GM12878 (cell line): Measurements from ENCODE around the gene TMEM209. TPM values are rescaled to one million over a fixed set of nuclear protein-coding genes. Genes with fewer than 3 reads are reported as not detected.

ENCODE experiments used
- ATAC-seq: fragments of 200-7000 bp; cut with Tn5 transposase; 3 replicates; pipeline ENCODE4 v1.9.1; 2020; ENCODE audit warnings: mild to moderate bottlenecking, moderate library complexity
- BruUV-seq: library from RNA; stranded (reverse); fragments of 400-500 nt; replicated peaks from 2 replicates; lab custom pipeline; 2021; lab: Mats Ljungman, UMichigan
- CTCF ChIA-PET: fragments of 300-600 bp; sonication (Branson Sonifier 250); formaldehyde crosslinking; extraction: SDS; loops from one replicate; lab custom pipeline; 2021; ENCODE audit warnings: inconsistent platforms; lab: Yijun Ruan, JAX
- POLR2A ChIA-PET: fragments of 350-600 bp; formaldehyde crosslinking; extraction: SDS; loops from one replicate; lab custom pipeline; 2021; ENCODE audit warnings: inconsistent platforms; lab: Charles Lee
- RAD21 ChIA-PET: fragments of 300-600 bp; sonication (Branson Sonifier 250); formaldehyde crosslinking; loops from one replicate; lab custom pipeline; 2023; ENCODE audit warnings: antibody characterized with exemption; ENCODE audit not compliant: unreplicated experiment; lab: Charles Lee
- SMC1A ChIA-PET: fragments of 300-600 bp; sonication (Branson Sonifier 250); formaldehyde crosslinking; loops from one replicate; lab custom pipeline; 2023; ENCODE audit not compliant: unreplicated experiment, uncharacterized antibody; lab: Charles Lee
- DNase-seq: peaks from one replicate; pipeline ENCODE4 v3.0.0-alpha.2; 2011; ENCODE audit warnings: low read depth, low spot score
- FAIRE-seq: peaks from 3 replicates; lab custom pipeline; 2011; peaks lifted over from hg19 to GRCh38; lab: Jason Lieb, UNC
- H2AFZ ChIP-seq: 2 replicates; pipeline ENCODE4 v1.6.0; 2011; ENCODE audit warnings: low read depth, low read length, control low read depth; ENCODE audit not compliant: control insufficient read depth
- H3K27ac ChIP-seq: 2 replicates; pipeline ENCODE4 v1.5.1; 2011; ENCODE audit warnings: control low read depth; ENCODE audit not compliant: control insufficient read depth, insufficient read depth
- H3K27me3 ChIP-seq, 2 experiments: replicated peaks in 1 of 2; 2 replicates each; pipeline versions ENCODE4 v1.6.0 to v1.6.1; 2011; ENCODE audit warnings: low read length in 1 of 2; ENCODE audit not compliant: control insufficient read depth in 2 of 2, insufficient read depth in 2 of 2
- H3K36me3 ChIP-seq, 2 experiments: 2 replicates each; pipeline ENCODE4 v1.5.1; 2011; ENCODE audit warnings: low read length in 1 of 2; ENCODE audit not compliant: control insufficient read depth in 2 of 2, insufficient read depth in 2 of 2
- H3K4me1 ChIP-seq: 2 replicates; pipeline ENCODE4 v1.6.1; 2011; ENCODE audit warnings: mild to moderate bottlenecking, low read length, moderate library complexity, mixed read lengths; ENCODE audit not compliant: control insufficient read depth, insufficient read depth
- H3K4me2 ChIP-seq: 2 replicates; pipeline ENCODE4 v1.6.0; 2011; ENCODE audit warnings: control low read depth; ENCODE audit not compliant: control insufficient read depth, insufficient read depth
- H3K4me3 ChIP-seq: fragments of 200-600 bp; sonication (generic); 2 replicates; pipeline ENCODE4 v1.5.1; 2016
- H3K79me2 ChIP-seq: 2 replicates; pipeline ENCODE4 v1.6.0; 2011; ENCODE audit warnings: low read length; ENCODE audit not compliant: control insufficient read depth, insufficient read depth
- H3K9ac ChIP-seq: 2 replicates; pipeline ENCODE4 v1.8.0; 2011; ENCODE audit warnings: low read length, control low read depth, mixed read lengths; ENCODE audit not compliant: control insufficient read depth, insufficient read depth
- H3K9me3 ChIP-seq: replicated peaks from 3 replicates; pipeline ENCODE4 v1.5.1; 2011; ENCODE audit warnings: mild to moderate bottlenecking, low read length; ENCODE audit not compliant: control insufficient read depth, insufficient read depth
- H4K20me1 ChIP-seq: 2 replicates; pipeline ENCODE4 v1.6.0; 2011; ENCODE audit not compliant: control insufficient read depth, insufficient read depth
- BMI1 ChIP-seq: fragments of 450-650 bp; IDR thresholded peaks from 2 replicates; pipeline ENCODE4 v1.6.1; 2016; ENCODE audit warnings: mild to moderate bottlenecking, moderate library complexity, borderline replicate concordance
- CHD4 ChIP-seq: fragments of 200-600 bp; sonication (generic); IDR thresholded peaks from 2 replicates; pipeline ENCODE4 v1.6.1; 2016; ENCODE audit warnings: mild to moderate bottlenecking
- E2F8 ChIP-seq: fragments of 450-650 bp; IDR thresholded peaks from 2 replicates; pipeline ENCODE4 v1.6.1; 2018; ENCODE audit warnings: mild to moderate bottlenecking, low read depth, moderate library complexity; ENCODE audit not compliant: partially characterized antibody
- HDAC6 ChIP-seq: fragments of 200-600 bp; sonication (generic); IDR thresholded peaks from one replicate; pipeline ENCODE4 v1.8.0; 2017; ENCODE audit warnings: antibody characterized with exemption; ENCODE audit not compliant: unreplicated experiment
- MAX ChIP-seq: IDR thresholded peaks from 2 replicates; pipeline ENCODE4 v1.6.1; 2012; ENCODE audit warnings: low read depth, low read length, improper control_type of control experiment
- MEF2A ChIP-seq: IDR thresholded peaks from 2 replicates; pipeline ENCODE4 v1.6.1; 2011; ENCODE audit warnings: low read depth, mild to moderate bottlenecking, low read length, moderate library complexity; ENCODE audit not compliant: insufficient read depth
- SMAD5 ChIP-seq: IDR thresholded peaks from 2 replicates; pipeline ENCODE4 v1.6.1; 2016; ENCODE audit warnings: antibody characterized with exemption, low read depth
- STAT1 ChIP-seq: fragments of 450-650 bp; conservative IDR thresholded peaks from 2 replicates; pipeline ENCODE4 v1.6.1; 2014; ENCODE audit warnings: antibody characterized with exemption, mild to moderate bottlenecking
- WGBS: methylation state at CpG from one replicate; pipeline ENCODE4 v1.1.6; 2016; ENCODE audit warnings: low lambda C conversion rate; ENCODE audit not compliant: insufficient replicate concordance, insufficient coverage; ENCODE audit errors: missing lambda C conversion rate; 5-methylcytosine and 5-hydroxymethylcytosine counted together
- in situ Hi-C: fragments of 300-500 bp; cut with MboI; formaldehyde crosslinking; loops from 9 replicates; pipeline ENCODE4 v1.14.3; 2018; ENCODE audit warnings: mixed read lengths
- intact Hi-C: fragments of 100-400 bp; cut with micrococcal nuclease; formaldehyde crosslinking; loops from one replicate; pipeline ENCODE4 v1.14.2; 2022; ENCODE audit not compliant: unreplicated experiment
- polyA plus RNA-seq, 11 experiments: library from polyadenylated mRNA; depleted of rRNA in 4 of 11; unstranded in 6 of 11; stranded (reverse) in 5 of 11; fragments of >200 nt; fragmentation: Nextera tagmentation in 4 of 11; fragmentation: Illumina TruSeq in 1 of 11; extraction: Ambion mirVana in 4 of 11; extraction: Trizol in 1 of 11; gene quantifications; 1 replicate in 1 of 11; 2 replicates in 10 of 11; pipeline versions ENCODE4 v1.2.1 to v1.2.3, GENCODE V29; 2011 to 2016; ENCODE audit warnings: inconsistent platforms in 2 of 11, missing spikeins in 2 of 11, low read depth in 1 of 11
- total RNA-seq, 4 experiments: library from RNA; depleted of rRNA in 3 of 4; stranded (reverse); fragments of >200 nt in 3 of 4; fragmentation: Illumina TruSeq in 1 of 4; extraction: Trizol in 1 of 4; gene quantifications; 2 replicates each; pipeline versions ENCODE4 v1.2.1 to v1.2.3, GENCODE V29; 2013 to 2021
- TF ChIP-seq, protein P1 (sequence below): IDR thresholded peaks from 2 replicates; pipeline ENCODE4 v1.6.1; 2011; ENCODE audit warnings: low read depth, mild to moderate bottlenecking, low read length, moderate library complexity, borderline replicate concordance; ENCODE audit errors: extremely low read depth

TMEM209 gene
- total and polyA plus RNA-seq, 10 of the 15 experiments (the other 5 are each of a cell fraction or from before 2014, with no cell fraction given): 22.1 to 41.2 (median 35.1) TPM

GRCh38 chr7:130118294-130118693, 86.9 kb downstream of the TMEM209 start:
- Histone ChIP-seq H3K27ac (no peak overlapping the region), H4K20me1 (no peaks in the 10 kb centered on the region), H3K9me3 (no peaks in the 10 kb centered on the region), H3K27me3 (no peaks in the 10 kb centered on the region), H3K4me2 (no peak overlapping the region), H3K9ac (no peak overlapping the region), H3K79me2 (no peaks in the 10 kb centered on the region), H3K4me1 (peaks cover 18% of the 10 kb centered on the region), H2AFZ (no peak overlapping the region), H3K36me3 (peaks cover 0 to 5% of the 10 kb centered on the region in 2 experiments; a peak in 1 of 4 replicates), H3K4me3 (no peak overlapping the region)
- CTCF ChIA-PET: interaction anchor here (1.6 kb wide), 1 partner anchor 39 kb away, joined by 4 read pairs; no protein-coding TSS in a partner anchor
- SMC1A ChIA-PET: interaction anchor here (0.5 kb wide), 1 partner anchor 369 kb away, joined by 3 read pairs; no protein-coding TSS in a partner anchor
- POLR2A ChIA-PET: no interaction called here
- FAIRE-seq (no peak), DNase-seq (no peak), ATAC-seq (no peak)
- no TSS peak for BruUV-seq
- TF ChIP-seq E2F8: no peak
- TF ChIP-seq MEF2A: no peak
- TF ChIP-seq MAX: no peak
- TF ChIP-seq STAT1: no peak
- no peak for TF ChIP-seq CHD4
- TF ChIP-seq, protein P1, sequence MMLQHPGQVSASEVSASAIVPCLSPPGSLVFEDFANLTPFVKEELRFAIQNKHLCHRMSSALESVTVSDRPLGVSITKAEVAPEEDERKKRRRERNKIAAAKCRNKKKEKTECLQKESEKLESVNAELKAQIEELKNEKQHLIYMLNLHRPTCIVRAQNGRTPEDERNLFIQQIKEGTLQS: no peak
- no peak for TF ChIP-seq SMAD5
- no peak for TF ChIP-seq HDAC6
- TF ChIP-seq BMI1: no peak
- in situ Hi-C loops: no loop called here
- intact Hi-C loops: no loop called here
- RAD21 ChIA-PET: no interaction called here
- WGBS: 84% methylated on average over 5 of the region's 5 CpGs
